ENCODE results near the gene NTM. TPM values are rescaled to one million over a fixed set of nuclear protein-coding genes. Genes with fewer than 3 reads are reported as not detected.

NTM gene
- total RNA-seq, 1 experiment from 2014 or later, result not detected

GRCh38 chr11:131923309-131923708 is 552.9 kb downstream of the NTM start:
- Histone ChIP-seq H3K4me2 (ENCODE audit: low read length) (no peak overlapping the region), H3K9me3 (ENCODE audit: control insufficient read depth in 1 of 2, insufficient read depth in 1 of 2, low read depth in 1 of 2, low read length in 2 of 2) (peaks cover 3 to 4% of the 10 kb centered on the region in 2 experiments; a peak in 2 of 4 replicates), H3K4me1 (ENCODE audit: control insufficient read depth in 1 of 2, insufficient read depth in 2 of 2, low read length in 2 of 2) (no peaks in the 10 kb centered on the region), H3K27ac (ENCODE audit: low read depth, low read length) (no peak overlapping the region), H4K20me1 (ENCODE audit: insufficient read depth) (no peaks in the 10 kb centered on the region), H3K9me2 (ENCODE audit: insufficient read depth) (no peaks in the 10 kb centered on the region), H3K4me3 (replicated peaks in 1 of 2; ENCODE audit: low read depth in 1 of 2, low read length in 2 of 2) (no peak overlapping the region), H2AFZ (ENCODE audit: low read depth, low read length, poor library complexity, severe bottlenecking) (no peak overlapping the region), H3K36me3 (ENCODE audit: control insufficient read depth in 1 of 2, insufficient read depth in 2 of 2, low read length in 2 of 2) (no peaks in the 10 kb centered on the region), H3K27me3 (ENCODE audit: insufficient read depth, low read length) (no peaks in the 10 kb centered on the region), H3K9ac (ENCODE audit: low read length) (no peak overlapping the region), H3K79me2 (ENCODE audit: insufficient read depth, low read length) (no peaks in the 10 kb centered on the region)
- ATAC-seq (no peak), DNase-seq (ENCODE audit: low read depth, low spot score) (no peak)
- CTCF ChIA-PET, result no interaction called here
- BruUV-seq (replicated peaks), result no TSS peak
- RAD21 ChIA-PET (ENCODE audit: low non-redundant PET in 1 of 2, low total read pairs in 2 of 2, uncharacterized antibody in 2 of 2, unreplicated experiment in 2 of 2), result no interaction called here
- no peak for TF ChIP-seq TCF7L2 (IDR thresholded peaks at IDR 0.05; ENCODE audit: borderline replicate concordance, extremely low read depth, insufficient read depth, insufficient read length)
- no peak for TF ChIP-seq YY1 (IDR thresholded peaks at IDR 0.05; ENCODE audit: extremely low read depth, insufficient replicate concordance, low read depth, low read length)
- TF ChIP-seq ELF1 (IDR thresholded peaks at IDR 0.05; ENCODE audit: borderline replicate concordance, low read depth), result no peak
- TF ChIP-seq POLR2A (IDR thresholded peaks at IDR 0.05; ENCODE audit: borderline replicate concordance, extremely low read depth, insufficient read depth, insufficient read length), result no peak
- no peak for TF ChIP-seq EZH2phosphoT487 (IDR thresholded peaks at IDR 0.05; ENCODE audit: borderline replicate concordance)
- no peak for TF ChIP-seq POLR2AphosphoS5 (IDR thresholded peaks at IDR 0.05; ENCODE audit: low read depth, low read length)
- TF ChIP-seq ZBTB33 (IDR thresholded peaks at IDR 0.05; ENCODE audit: extremely low read depth, insufficient replicate concordance, low read length), result no peak
- no peak for TF ChIP-seq JUND (IDR thresholded peaks at IDR 0.05)
- no peak for TF ChIP-seq ZFX (IDR thresholded peaks at IDR 0.05)
- TF ChIP-seq SIN3A (IDR thresholded peaks at IDR 0.05; ENCODE audit: low read depth), result no peak
- TF ChIP-seq MAX (IDR thresholded peaks at IDR 0.05), result no peak
- TF ChIP-seq SP1 (IDR thresholded peaks at IDR 0.05; ENCODE audit: low read depth), result no peak
- POLR2A ChIA-PET, result no interaction called here
- intact Hi-C loops (cut with micrococcal nuclease), result no loop called here

Measured in HCT116 (cell line).